IMR-90 (cell line): Measurements from ENCODE around the gene UST.

Experiments used
- BHLHE40 ChIP-seq: fragments of 150-350 bp; IDR thresholded peaks from 2 replicates; pipeline ENCODE4 v1.6.1; 2016; ENCODE audit warnings: mild to moderate bottlenecking, low read depth, low read length
- CEBPB ChIP-seq: IDR thresholded peaks from 2 replicates; pipeline ENCODE4 v1.6.1; 2012; ENCODE audit warnings: low read depth, low read length, improper control_type of control experiment
- FOS ChIP-seq: fragments of 150-350 bp; IDR thresholded peaks from 2 replicates; pipeline ENCODE4 v1.6.1; 2016; ENCODE audit warnings: low read depth, low read length
- MAFK ChIP-seq: IDR thresholded peaks from 2 replicates; pipeline ENCODE4 v1.6.1; 2012; ENCODE audit warnings: low read depth, low read length, improper control_type of control experiment
- MAZ ChIP-seq: IDR thresholded peaks from 2 replicates; pipeline ENCODE4 v1.6.1; 2012; ENCODE audit warnings: low read depth, mild to moderate bottlenecking, low read length, improper control_type of control experiment, moderate library complexity, borderline replicate concordance
- MXI1 ChIP-seq: IDR thresholded peaks from 2 replicates; pipeline ENCODE4 v1.6.1; 2012; ENCODE audit warnings: low read depth, mild to moderate bottlenecking, low read length, moderate library complexity, borderline replicate concordance
- NFE2L2 ChIP-seq: fragments of 150-350 bp; IDR thresholded peaks from 2 replicates; pipeline ENCODE4 v1.6.1; 2016; ENCODE audit warnings: low read depth, mild to moderate bottlenecking, low read length
- POLR2A ChIP-seq: IDR thresholded peaks from 2 replicates; pipeline ENCODE4 v1.6.1; 2012; ENCODE audit warnings: mild to moderate bottlenecking, low read depth, low read length
- RAD21 ChIP-seq: IDR thresholded peaks from 2 replicates; pipeline ENCODE4 v1.6.1; 2012; ENCODE audit warnings: low read length, improper control_type of control experiment
- RCOR1 ChIP-seq: IDR thresholded peaks from 2 replicates; pipeline ENCODE4 v1.6.1; 2012; ENCODE audit warnings: mild to moderate bottlenecking, low read length, improper control_type of control experiment; ENCODE audit not compliant: insufficient replicate concordance
- RFX5 ChIP-seq: IDR thresholded peaks from 2 replicates; pipeline ENCODE4 v1.8.0; 2012; ENCODE audit warnings: low read depth, mild to moderate bottlenecking, low read length, moderate library complexity
- SMC3 ChIP-seq: fragments of 150-350 bp; IDR thresholded peaks from 2 replicates; pipeline ENCODE4 v1.6.1; 2016; ENCODE audit warnings: low read depth, mild to moderate bottlenecking, antibody characterized with exemption, low read length, moderate library complexity
- TF ChIP-seq, protein P1 (sequence below): conservative IDR thresholded peaks from 2 replicates; pipeline ENCODE4 v1.5.1; 2012; ENCODE audit warnings: mild to moderate bottlenecking, low read depth, low read length, improper control_type of control experiment
- TF ChIP-seq, protein P2 (sequence below): fragments of 150-350 bp; IDR thresholded peaks from 2 replicates; pipeline ENCODE4 v1.6.1; 2017; ENCODE audit warnings: mild to moderate bottlenecking, antibody characterized with exemption, low read length, low read depth

DNA sequence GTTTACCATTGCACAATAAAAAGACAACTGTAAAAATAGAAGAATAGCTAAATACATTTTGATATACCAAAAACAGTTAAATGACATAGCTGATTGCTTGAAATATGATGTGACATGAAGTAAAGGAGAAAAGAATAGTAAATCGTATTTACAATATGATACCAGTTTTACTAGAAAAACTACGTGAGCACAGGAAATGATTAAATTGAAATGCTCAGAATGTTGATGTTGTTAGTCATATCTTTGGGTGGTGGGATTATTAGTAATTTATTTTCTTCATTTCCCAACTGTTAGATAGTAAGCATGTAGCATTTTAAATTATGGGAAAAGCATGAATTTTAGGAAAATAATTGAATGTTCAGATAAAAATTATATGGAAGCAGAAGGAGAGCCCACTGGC is 302.4 kb downstream of the UST start:
- TF ChIP-seq POLR2A (no peak), FOS (no peak), MXI1 (no peak), MAZ (no peak), SMC3 (no peak), RAD21 (no peak), MAFK (no peak), NFE2L2 (no peak), BHLHE40 (no peak), RCOR1 (no peak), CEBPB (no peak), RFX5 (no peak)
- TF ChIP-seq, protein P1, sequence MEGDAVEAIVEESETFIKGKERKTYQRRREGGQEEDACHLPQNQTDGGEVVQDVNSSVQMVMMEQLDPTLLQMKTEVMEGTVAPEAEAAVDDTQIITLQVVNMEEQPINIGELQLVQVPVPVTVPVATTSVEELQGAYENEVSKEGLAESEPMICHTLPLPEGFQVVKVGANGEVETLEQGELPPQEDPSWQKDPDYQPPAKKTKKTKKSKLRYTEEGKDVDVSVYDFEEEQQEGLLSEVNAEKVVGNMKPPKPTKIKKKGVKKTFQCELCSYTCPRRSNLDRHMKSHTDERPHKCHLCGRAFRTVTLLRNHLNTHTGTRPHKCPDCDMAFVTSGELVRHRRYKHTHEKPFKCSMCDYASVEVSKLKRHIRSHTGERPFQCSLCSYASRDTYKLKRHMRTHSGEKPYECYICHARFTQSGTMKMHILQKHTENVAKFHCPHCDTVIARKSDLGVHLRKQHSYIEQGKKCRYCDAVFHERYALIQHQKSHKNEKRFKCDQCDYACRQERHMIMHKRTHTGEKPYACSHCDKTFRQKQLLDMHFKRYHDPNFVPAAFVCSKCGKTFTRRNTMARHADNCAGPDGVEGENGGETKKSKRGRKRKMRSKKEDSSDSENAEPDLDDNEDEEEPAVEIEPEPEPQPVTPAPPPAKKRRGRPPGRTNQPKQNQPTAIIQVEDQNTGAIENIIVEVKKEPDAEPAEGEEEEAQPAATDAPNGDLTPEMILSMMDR: no peak
- TF ChIP-seq, protein P2, sequence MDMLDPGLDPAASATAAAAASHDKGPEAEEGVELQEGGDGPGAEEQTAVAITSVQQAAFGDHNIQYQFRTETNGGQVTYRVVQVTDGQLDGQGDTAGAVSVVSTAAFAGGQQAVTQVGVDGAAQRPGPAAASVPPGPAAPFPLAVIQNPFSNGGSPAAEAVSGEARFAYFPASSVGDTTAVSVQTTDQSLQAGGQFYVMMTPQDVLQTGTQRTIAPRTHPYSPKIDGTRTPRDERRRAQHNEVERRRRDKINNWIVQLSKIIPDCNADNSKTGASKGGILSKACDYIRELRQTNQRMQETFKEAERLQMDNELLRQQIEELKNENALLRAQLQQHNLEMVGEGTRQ: no peak
